ENCODE data around the gene ZER1. TPM values are rescaled to one million over a fixed set of nuclear protein-coding genes. Genes with fewer than 3 reads are reported as not detected.
A peak's percentile ranks its signal among the peaks of the same experiment; 100 is the strongest.

Gene ZER1
- total and polyA plus RNA-seq, 2 of the 8 experiments (the other 6 are each of a cell fraction or from before 2014, with no cell fraction given) = 20.5 to 26.6 TPM

DNA sequence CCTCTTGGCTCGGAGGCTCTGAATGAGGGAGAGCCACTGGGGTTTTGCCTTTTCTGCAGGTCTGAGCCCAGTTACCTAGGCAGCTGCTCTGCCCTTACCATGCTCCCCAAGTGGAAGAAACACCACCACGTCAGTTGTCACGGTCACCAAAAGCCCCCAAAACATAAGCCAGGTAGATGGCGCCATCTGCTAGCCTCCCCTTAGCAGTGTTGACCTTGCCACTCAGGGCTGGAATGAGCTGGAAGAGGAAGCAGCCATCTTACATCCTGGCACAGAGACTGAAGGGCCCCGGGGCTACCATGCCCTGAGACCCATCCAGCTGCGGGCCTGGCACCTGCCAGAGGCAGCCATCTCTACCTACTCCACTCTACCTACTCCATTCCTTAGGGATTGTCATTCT lies 7.4 kb downstream of the ZER1 start:
- H3K23me2 ChIP-seq (ENCODE audit: low read depth, low read length) = no peaks in the 10 kb centered on the region
- no peak overlapping the region for H4K91ac ChIP-seq (replicated peaks; ENCODE audit: insufficient read length, low read length)
- H3K36me3 ChIP-seq (ENCODE audit: control insufficient read depth in 2 of 4, insufficient read depth in 4 of 4, low read length in 3 of 4) = no peaks in the 10 kb centered on the region; a peak in 1 of 8 replicates
- H2AFZ ChIP-seq (ENCODE audit: low read length) = no peak overlapping the region
- H3K18ac ChIP-seq (ENCODE audit: extremely low read depth, low read length) = no peak overlapping the region
- no peak overlapping the region for H3K4ac ChIP-seq (replicated peaks; ENCODE audit: insufficient read length, low read depth, low read length)
- no peak overlapping the region for H2BK5ac ChIP-seq (ENCODE audit: low read depth, low read length)
- no peak overlapping the region for H2BK12ac ChIP-seq (ENCODE audit: low read depth, low read length)
- no peak overlapping the region for H3K14ac ChIP-seq (ENCODE audit: insufficient read length)
- peaks cover 0 to 3% of the 10 kb centered on the region in 2 experiments for H4K20me1 ChIP-seq (replicated peaks in 1 of 2; ENCODE audit: control insufficient read depth in 1 of 2, insufficient read depth in 2 of 2, low read length in 2 of 2)
- peaks cover 0 to 3% (median 2%) of the 10 kb centered on the region in 4 experiments; a peak in 2 of 7 replicates for H3K4me1 ChIP-seq (replicated peaks in 1 of 4; ENCODE audit: control insufficient read depth in 3 of 4, insufficient read depth in 4 of 4, low read length in 3 of 4)
- H3K23ac ChIP-seq (ENCODE audit: insufficient read length) = no peak overlapping the region
- WGBS, 2 experiments (ENCODE audit: extremely low coverage in 1 of 2, insufficient coverage in 1 of 2, insufficient read length in 1 of 2, insufficient replicate concordance in 2 of 2, low coverage in 1 of 2, low lambda C conversion rate in 2 of 2, missing lambda C conversion rate in 1 of 2) = 86% methylated on average over 6 of the region's 6 CpGs; no CpG with 5 or more reads in 1 of the 2 experiments
- H3K27me3 ChIP-seq (replicated peaks in 1 of 4; ENCODE audit: control insufficient read depth in 3 of 4, extremely low read depth in 1 of 4, insufficient read depth in 3 of 4, low read length in 3 of 4) = no peaks in the 10 kb centered on the region
- no peak overlapping the region for H3K9ac ChIP-seq (replicated peaks in 1 of 4; ENCODE audit: extremely low read depth in 1 of 4, low read depth in 3 of 4, low read length in 3 of 4)
- H3K9me3 ChIP-seq (ENCODE audit: insufficient read depth in 2 of 2, low read depth in 1 of 2, low read length in 1 of 2) = no peaks in the 10 kb centered on the region
- peak overlapping the region; percentile 30; the same call in 1 of the 2 replicates for H3K27ac ChIP-seq (ENCODE audit: low read depth, low read length)
- POLR2A ChIA-PET (ENCODE audit: partially characterized antibody) = interaction anchor here (0.8 to 1.4 kb wide), 10 partner anchors 11 to 79 kb away, joined by 3 to 6 read pairs (median 3); partner anchors contain the start of genes ENDOG and SPOUT1
- no peak overlapping the region for H3K56ac ChIP-seq (replicated peaks; ENCODE audit: insufficient read length, low read depth, low read length)
- H3K4me2 ChIP-seq (ENCODE audit: insufficient read depth in 1 of 2, low read depth in 2 of 2, low read length in 2 of 2) = no peak overlapping the region; a peak in 1 of 4 replicates
- FAIRE-seq (no peak), DNase-seq (ENCODE audit: low read depth in 1 of 2, low spot score in 2 of 2) (peak in 1 of 2 experiments; percentile 56)
- CTCF ChIA-PET (ENCODE audit: partially characterized antibody) = interaction anchor here (0.6 to 5.4 kb wide), 25 partner anchors 7 to 469 kb away, joined by 3 to 27 read pairs (median 4); partner anchors contain the start of genes ENDOG and ZER1
- H2BK120ac ChIP-seq (replicated peaks; ENCODE audit: low read depth, low read length) = no peak overlapping the region
- no peak overlapping the region for H2BK20ac ChIP-seq (ENCODE audit: low read length)
- no peak overlapping the region for H4K5ac ChIP-seq (ENCODE audit: insufficient read length, low read depth, low read length)
- H4K8ac ChIP-seq (ENCODE audit: extremely low read depth, insufficient read depth, low read length) = no peak overlapping the region
- H3K79me1 ChIP-seq (ENCODE audit: low read depth, low read length) = no peaks in the 10 kb centered on the region; the same call in 1 of the 2 replicates
- H3K4me3 ChIP-seq (ENCODE audit: extremely low read depth in 1 of 4, insufficient read depth in 2 of 4, low read depth in 3 of 4, low read length in 4 of 4) = no peak overlapping the region
- H3K79me2 ChIP-seq (ENCODE audit: control insufficient read depth in 1 of 2, insufficient read depth in 2 of 2, low read length in 2 of 2) = no peaks in the 10 kb centered on the region; a peak in 1 of 4 replicates
- H2BK15ac ChIP-seq (ENCODE audit: low read length) = no peak overlapping the region
- H2AK5ac ChIP-seq (ENCODE audit: low read depth, low read length) = no peak overlapping the region
- TF ChIP-seq SIX5 (IDR thresholded peaks at IDR 0.05; ENCODE audit: low read depth, low read length) (no peak), SUZ12 (IDR thresholded peaks at IDR 0.05; ENCODE audit: low read length) (no peak), ZNF274 (IDR thresholded peaks at IDR 0.05; ENCODE audit: borderline replicate concordance, extremely low read depth, low read length) (no peak), YY1 (IDR thresholded peaks at IDR 0.05; ENCODE audit: low read depth, low read length) (peak; percentile 92), GABPA (IDR thresholded peaks at IDR 0.05; ENCODE audit: borderline replicate concordance, insufficient read depth, low read length) (no peak), MAX (IDR thresholded peaks at IDR 0.05) (0 out of 2 replicates have a peak, but pooled peaks have one; percentile 8), RNF2 (IDR thresholded peaks at IDR 0.05; ENCODE audit: borderline replicate concordance, low read depth, low read length, missing control alignments, poor library complexity, severe bottlenecking) (no peak), CEBPB (IDR thresholded peaks at IDR 0.05; ENCODE audit: low read depth, low read length) (no peak), KDM4A (IDR thresholded peaks at IDR 0.05; ENCODE audit: low read depth, low read length, severe bottlenecking) (no peak), RXRA (IDR thresholded peaks at IDR 0.05; ENCODE audit: insufficient read depth, low read depth, low read length) (no peak), SIN3A (conservative IDR thresholded peaks at IDR 0.05 in 1 of 2, IDR thresholded peaks at IDR 0.05 in 1 of 2; ENCODE audit: low read depth in 1 of 2, low read length in 2 of 2) (no peak), EZH2 (IDR thresholded peaks at IDR 0.05; ENCODE audit: low read depth, low read length, severe bottlenecking) (no peak)
